GM12864 (cell line): ENCODE results near the gene MAD1L1.

Source experiments
- DNase-seq: peaks from one replicate; pipeline ENCODE4 v3.0.0-alpha.2; 2011; ENCODE audit warnings: low read depth
- H3K4me3 ChIP-seq: 2 replicates; pipeline ENCODE4 v1.5.1; 2011; ENCODE audit warnings: mild to moderate bottlenecking, low read depth, low read length, control low read depth
- TF ChIP-seq, protein P1 (sequence below): IDR thresholded peaks from 2 replicates; pipeline ENCODE4 v1.5.1; 2011; ENCODE audit warnings: low read depth, mild to moderate bottlenecking, moderate library complexity, low read length, control low read depth, inconsistent platforms; ENCODE audit errors: missing control alignments

MAD1L1 gene

DNA sequence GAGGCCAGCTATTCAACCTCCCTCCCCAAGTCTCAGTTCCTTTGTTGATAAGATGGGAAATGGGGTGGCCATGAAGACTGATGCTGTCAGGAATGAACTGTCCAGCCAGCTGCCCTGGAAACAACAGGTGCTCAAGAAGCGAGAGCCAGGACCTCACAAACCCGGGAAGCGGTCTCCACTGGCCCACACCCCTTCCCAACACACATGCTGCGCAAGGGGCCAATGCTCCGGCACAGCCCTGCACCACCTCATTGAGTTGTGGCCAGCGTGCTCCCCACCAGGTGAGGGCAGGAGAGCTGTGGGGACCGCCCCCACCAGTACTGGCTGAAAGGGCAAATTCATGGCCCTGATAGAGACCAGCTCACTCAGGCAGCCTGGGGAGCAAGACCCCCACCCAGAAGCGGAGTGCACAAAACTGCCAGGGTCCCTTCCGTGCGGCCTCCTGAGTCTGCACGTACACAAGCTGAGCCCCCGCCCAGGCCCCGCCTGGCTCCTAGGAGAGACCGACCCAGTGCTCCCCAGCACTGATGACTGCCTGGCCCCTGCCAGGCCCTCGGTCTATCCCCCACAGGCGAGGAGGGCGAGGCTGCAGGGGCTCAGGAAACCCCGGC lies 216.6 kb downstream of the MAD1L1 start:
- no peak for DNase-seq
- no peak overlapping the region for H3K4me3 ChIP-seq

DNA sequence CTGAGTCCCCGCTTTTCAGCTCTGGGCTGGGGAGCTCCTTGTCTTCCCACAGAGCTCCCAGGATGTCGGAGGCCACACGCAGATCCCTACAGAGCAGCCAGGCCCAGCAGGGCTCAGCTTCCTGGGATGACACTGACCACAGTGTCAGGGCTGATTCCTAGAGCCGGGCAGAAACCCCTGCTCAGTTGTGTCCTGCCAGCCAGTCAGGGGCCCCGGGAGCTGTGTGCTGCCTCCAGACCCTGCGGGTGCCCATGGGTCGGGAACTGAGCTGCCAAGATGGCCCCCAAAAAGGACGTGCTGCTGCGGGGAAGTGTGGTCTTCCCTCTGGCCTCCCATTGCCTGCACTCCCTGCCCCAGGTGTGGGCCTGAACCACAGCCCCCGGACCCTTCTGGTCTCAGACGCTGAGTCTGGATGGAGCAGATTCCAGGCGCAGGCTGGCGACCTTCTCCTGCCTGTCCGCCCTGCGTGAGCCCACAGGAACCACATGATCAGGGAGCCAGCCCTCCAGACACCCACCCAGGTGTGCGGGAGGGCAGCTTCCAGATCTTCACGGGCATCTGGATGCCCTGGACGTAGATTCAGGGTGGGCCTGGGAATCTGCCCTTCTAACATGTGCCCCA lies 217.4 kb downstream of the MAD1L1 start:
- DNase-seq, result no peak
- TF ChIP-seq, protein P1, sequence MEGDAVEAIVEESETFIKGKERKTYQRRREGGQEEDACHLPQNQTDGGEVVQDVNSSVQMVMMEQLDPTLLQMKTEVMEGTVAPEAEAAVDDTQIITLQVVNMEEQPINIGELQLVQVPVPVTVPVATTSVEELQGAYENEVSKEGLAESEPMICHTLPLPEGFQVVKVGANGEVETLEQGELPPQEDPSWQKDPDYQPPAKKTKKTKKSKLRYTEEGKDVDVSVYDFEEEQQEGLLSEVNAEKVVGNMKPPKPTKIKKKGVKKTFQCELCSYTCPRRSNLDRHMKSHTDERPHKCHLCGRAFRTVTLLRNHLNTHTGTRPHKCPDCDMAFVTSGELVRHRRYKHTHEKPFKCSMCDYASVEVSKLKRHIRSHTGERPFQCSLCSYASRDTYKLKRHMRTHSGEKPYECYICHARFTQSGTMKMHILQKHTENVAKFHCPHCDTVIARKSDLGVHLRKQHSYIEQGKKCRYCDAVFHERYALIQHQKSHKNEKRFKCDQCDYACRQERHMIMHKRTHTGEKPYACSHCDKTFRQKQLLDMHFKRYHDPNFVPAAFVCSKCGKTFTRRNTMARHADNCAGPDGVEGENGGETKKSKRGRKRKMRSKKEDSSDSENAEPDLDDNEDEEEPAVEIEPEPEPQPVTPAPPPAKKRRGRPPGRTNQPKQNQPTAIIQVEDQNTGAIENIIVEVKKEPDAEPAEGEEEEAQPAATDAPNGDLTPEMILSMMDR, result no peak
- no peak overlapping the region for H3K4me3 ChIP-seq

More for the DNA sequence above, 216.6 kb downstream of the MAD1L1 start:
- TF ChIP-seq, protein P1, result no peak

DNA sequence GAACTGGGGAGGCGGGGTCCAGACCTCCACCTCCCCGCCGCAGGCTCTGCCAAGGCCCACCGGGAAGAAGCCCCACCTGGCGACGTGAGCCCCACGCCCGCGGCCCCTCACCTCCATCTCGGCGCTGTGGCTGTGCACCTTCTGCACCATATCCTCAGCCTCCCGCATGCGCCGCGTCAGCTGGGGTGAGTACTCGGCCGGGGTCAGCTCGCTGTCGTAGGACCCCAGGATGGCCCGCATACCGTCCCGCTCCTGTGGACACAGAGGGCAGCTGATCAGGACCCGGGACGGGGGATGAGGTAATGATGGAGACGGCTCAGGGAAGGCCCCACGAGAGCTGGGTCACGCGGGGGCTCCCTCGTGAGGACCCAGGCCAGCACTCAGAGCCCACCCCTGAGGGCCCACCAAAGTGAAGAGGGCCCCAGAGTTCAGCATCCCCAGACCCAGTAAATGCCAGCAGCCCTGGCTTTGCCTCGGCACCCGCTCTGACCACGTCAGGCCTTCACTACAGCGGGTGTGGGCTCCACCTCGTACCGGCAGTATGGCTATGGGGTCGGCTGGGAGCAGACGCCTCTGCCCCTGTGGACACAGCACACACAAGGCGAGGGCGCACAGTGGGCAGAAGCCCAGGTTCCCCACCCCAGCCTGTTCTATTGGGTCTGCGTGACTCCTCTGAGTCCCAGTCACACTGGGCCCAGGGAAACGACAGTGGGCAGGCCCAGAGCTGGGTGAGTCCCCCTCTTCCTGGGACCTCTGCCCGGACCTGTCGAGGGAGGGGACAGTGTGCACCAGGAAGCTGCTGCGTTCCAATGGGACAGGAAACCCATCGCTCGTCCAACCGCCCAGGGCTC lies 218.1 kb downstream of the MAD1L1 start:
- TF ChIP-seq, protein P1, result no peak
- no peak for DNase-seq
- H3K4me3 ChIP-seq, result no peak overlapping the region

DNA sequence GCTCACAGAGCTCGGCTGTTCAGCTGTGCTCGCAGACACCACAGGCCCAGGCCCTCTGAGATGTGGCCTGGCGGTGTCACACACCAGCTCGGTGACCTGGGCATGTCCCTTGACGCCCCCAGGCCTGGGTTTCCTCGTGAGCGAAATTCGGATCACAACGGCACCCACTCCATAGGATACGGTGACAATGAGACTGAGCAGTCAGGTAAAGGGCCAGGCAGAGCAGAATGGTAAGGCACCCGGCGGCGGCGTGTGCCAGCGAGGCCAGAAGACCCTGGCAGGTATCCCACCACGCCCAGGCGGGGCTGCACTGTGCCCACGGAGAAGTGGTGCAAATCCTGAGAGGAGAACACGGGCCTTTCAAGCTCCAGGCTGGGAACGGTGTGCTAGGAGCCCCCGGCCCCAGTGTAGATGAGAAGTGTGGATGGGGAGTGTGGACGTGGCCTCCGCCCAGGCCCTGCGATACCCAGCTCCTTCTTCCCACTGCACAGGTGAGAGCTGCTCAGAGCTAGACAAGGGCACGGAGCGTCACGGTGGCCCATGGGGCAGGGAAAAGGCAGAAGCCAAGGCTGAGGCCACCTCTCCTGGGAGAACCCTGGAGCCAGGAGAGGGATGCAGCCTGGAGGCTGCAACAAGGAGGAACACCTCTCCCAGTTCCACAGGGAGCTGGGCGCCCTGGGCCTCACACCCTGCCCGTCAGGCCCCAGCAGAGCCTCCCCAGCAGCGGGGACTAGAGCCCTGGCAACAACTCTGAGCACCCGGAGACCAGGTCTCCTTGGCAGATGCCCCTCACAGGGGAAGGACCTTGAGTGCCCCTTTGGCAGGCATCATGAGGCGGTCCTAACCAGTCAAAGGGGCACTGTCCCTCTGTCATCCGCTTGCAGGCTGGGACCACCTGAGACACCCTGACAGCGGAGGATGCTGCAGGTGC lies 219.1 kb downstream of the MAD1L1 start:
- DNase-seq, result no peak
- H3K4me3 ChIP-seq, result no peak overlapping the region
- TF ChIP-seq, protein P1, result no peak

DNA sequence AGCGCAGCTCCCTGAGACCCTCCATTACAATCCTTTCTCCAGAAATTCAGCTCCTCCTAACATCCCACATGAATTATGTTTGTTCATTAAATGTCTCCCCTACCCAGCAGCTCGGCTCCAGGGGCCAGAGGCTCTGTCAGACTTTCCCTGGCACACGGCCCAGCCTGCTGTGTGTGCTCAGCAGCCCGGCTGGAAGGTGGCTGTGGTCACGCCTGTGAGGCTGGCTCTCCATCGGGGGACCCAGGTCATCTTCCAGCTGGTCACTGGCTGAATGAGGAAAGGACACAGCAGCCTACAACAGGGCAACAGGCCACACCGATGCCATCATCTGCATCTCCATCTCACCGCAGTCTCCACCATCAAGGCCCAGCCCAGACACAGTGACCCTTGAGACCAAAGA lies 219.8 kb downstream of the MAD1L1 start:
- DNase-seq, result no peak
- H3K4me3 ChIP-seq, result no peak overlapping the region
- TF ChIP-seq, protein P1, result no peak

DNA sequence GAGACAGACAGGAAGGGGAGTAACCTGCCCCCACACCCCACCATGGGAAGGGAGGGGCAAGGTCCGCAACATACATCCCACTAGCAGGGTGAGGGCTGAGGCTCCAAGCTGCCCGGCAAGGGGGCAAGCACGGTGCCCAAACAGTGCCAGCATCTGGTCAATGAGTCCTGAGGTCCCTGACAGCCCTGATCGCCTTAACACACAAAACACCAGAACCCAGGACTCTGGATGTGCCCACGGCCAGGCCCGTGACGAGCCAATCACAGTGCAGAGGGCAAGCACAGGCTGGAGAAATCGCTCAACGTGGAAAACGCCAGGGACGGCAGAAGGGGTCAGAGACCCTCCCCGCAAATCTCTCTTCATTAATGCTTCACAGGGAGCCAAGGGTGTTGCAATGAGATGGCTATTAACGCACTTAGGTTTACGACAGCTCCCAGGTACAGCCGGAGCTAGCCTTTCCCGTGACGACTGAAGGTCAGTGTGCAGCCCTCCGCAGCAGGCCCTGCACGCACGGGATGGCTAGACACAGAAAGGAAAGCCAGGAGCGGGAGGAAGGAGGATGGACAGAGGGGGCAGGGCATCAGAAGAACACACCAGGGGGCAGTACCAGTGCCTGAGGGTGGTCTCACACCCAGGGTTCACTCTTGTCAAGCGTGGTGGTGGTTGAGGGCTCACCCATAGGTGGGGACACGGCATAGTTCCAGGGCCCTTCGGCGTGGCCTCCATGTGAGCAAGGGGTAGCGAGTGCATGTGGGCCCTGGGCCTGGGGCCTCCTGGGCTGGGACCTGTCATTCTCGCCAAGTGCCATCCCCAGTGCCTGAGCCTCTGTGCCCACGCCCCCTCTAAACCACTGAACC lies 220.5 kb downstream of the MAD1L1 start:
- no peak for DNase-seq
- H3K4me3 ChIP-seq, result no peak overlapping the region
- TF ChIP-seq, protein P1, result no peak
